Measurements from ENCODE around the gene EPN2. TPM values are rescaled to one million over a fixed set of nuclear protein-coding genes. Genes with fewer than 3 reads are reported as not detected.
A peak's percentile ranks its signal among the peaks of the same experiment; 100 is the strongest.

The EPN2 gene
- total RNA-seq, 1 experiment from 2014 or later = 57.8 TPM

DNA sequence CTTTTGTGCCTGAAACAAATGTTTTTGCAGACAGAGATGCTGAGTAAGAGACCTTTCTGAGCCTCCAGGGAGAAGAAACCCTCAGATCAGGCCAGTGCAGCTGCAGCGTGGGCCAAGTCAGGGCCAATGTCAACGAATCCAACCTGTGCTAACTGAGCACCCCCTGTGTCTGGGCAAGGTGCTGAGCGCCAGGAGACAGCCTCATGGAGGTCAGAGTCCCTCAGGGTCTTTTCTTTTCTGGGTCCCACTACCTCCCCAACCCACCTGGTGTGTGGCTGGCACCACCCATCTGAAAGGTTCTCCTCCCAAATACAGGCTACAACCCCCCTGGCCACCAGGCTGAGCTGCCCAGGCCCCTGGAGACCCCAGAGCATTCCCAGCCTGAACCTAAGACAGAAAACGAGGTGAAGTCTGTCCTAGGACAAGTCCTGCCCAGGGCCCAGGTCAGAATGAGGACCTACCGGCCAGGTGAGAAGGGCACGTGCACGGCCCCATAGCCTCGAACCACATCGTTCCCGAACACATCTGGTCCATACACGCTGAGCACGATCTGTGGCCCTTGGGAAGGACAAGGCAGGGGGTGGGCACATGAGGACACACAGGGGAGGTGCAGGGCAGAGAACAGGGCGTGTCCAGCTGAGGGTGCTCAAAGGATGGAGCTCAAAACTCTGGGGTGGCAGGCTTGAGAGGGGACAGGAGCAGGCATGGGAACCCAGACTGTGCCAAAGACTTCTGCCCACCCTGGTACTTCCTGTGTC lies 110.3 kb downstream of the EPN2 start:
- H3K27ac Mint-ChIP-seq = no peak overlapping the region; a peak in 1 of 7 replicates
- no peak overlapping the region for H4K91ac ChIP-seq (ENCODE audit: insufficient read length, low read depth, low read length)
- H3K4me2 ChIP-seq (ENCODE audit: insufficient read depth, insufficient read length, low read length) = no peak overlapping the region

More for the DNA sequence above, 110.3 kb downstream of the EPN2 start:
- Mint-ChIP-seq H3K27me3 (ENCODE audit: low read depth) (no peaks in the 10 kb centered on the region), H3K9me3 (no peaks in the 10 kb centered on the region), H3K4me3 (no peak overlapping the region), H3K36me3 (ENCODE audit: insufficient read depth in 1 of 3, low read depth in 3 of 3) (peaks cover 6 to 26% (median 20%) of the 10 kb centered on the region in 3 experiments; a peak in 6 of 7 replicates), H3K4me1 (0 out of 4 replicates have a peak, but pooled peaks cover 0 to 4% of the 10 kb centered on the region in 2 experiments)
- Histone ChIP-seq H2BK5ac (ENCODE audit: insufficient read length, low read length) (no peak overlapping the region), H2AFZ (ENCODE audit: low read length) (no peak overlapping the region), H3K4ac (ENCODE audit: low read depth, low read length) (no peak overlapping the region), H3K79me1 (ENCODE audit: insufficient read depth, low read depth, low read length, poor library complexity, severe bottlenecking) (no peaks in the 10 kb centered on the region), H3K23ac (ENCODE audit: insufficient read length, low read depth, low read length) (no peak overlapping the region), H3K27me3 (ENCODE audit: insufficient read depth, low read length) (no peaks in the 10 kb centered on the region), H3K9ac (ENCODE audit: extremely low read depth, insufficient read length, low read length) (no peak overlapping the region), H2BK20ac (ENCODE audit: low read depth, low read length, poor library complexity, severe bottlenecking) (no peak overlapping the region), H3K23me2 (ENCODE audit: insufficient read length, low read depth, low read length, poor library complexity, severe bottlenecking) (no peaks in the 10 kb centered on the region), H2BK12ac (ENCODE audit: insufficient read length, low read depth, low read length) (no peak overlapping the region), H2BK15ac (ENCODE audit: low read depth, low read length) (no peak overlapping the region), H3T11ph (ENCODE audit: low read length) (no peak overlapping the region), H3K14ac (ENCODE audit: insufficient read depth, low read length) (no peak overlapping the region), H3K18ac (ENCODE audit: insufficient read length, low read depth, low read length) (no peak overlapping the region), H4K8ac (replicated peaks; ENCODE audit: insufficient read length, low read depth, low read length) (no peak overlapping the region), H2BK120ac (ENCODE audit: low read depth, low read length, poor library complexity, severe bottlenecking) (no peak overlapping the region), H3K27ac (ENCODE audit: insufficient read length, low read depth, low read length) (no peak overlapping the region), H3K79me2 (ENCODE audit: insufficient read depth, low read length) (no peaks in the 10 kb centered on the region), H3K4me1 (ENCODE audit: insufficient read depth, low read length) (no peaks in the 10 kb centered on the region), H4K5ac (ENCODE audit: insufficient read length, low read depth, low read length) (no peak overlapping the region), H2AK5ac (ENCODE audit: insufficient read length, low read length) (no peak overlapping the region), H3K9me3 (ENCODE audit: control insufficient read depth, low read depth, low read length) (no peaks in the 10 kb centered on the region), H4K20me1 (ENCODE audit: control insufficient read depth, insufficient read depth, insufficient read length) (no peaks in the 10 kb centered on the region), H3K56ac (ENCODE audit: insufficient read length, low read depth, low read length) (no peak overlapping the region)
- peak; percentile 28 for DNase-seq
- no CpG with 5 or more reads among the region's 13 CpGs for whole genome bisulfite sequencing (ENCODE audit: extremely low coverage, insufficient read length, low lambda C conversion rate)
- TF ChIP-seq, protein P1, sequence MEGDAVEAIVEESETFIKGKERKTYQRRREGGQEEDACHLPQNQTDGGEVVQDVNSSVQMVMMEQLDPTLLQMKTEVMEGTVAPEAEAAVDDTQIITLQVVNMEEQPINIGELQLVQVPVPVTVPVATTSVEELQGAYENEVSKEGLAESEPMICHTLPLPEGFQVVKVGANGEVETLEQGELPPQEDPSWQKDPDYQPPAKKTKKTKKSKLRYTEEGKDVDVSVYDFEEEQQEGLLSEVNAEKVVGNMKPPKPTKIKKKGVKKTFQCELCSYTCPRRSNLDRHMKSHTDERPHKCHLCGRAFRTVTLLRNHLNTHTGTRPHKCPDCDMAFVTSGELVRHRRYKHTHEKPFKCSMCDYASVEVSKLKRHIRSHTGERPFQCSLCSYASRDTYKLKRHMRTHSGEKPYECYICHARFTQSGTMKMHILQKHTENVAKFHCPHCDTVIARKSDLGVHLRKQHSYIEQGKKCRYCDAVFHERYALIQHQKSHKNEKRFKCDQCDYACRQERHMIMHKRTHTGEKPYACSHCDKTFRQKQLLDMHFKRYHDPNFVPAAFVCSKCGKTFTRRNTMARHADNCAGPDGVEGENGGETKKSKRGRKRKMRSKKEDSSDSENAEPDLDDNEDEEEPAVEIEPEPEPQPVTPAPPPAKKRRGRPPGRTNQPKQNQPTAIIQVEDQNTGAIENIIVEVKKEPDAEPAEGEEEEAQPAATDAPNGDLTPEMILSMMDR (conservative IDR thresholded peaks at IDR 0.05) = no peak

Measured in H9 (cell line).